Globus pallidus (tissue), 1 donor: ENCODE data around the gene PLEKHG3.
"Not testable (repeated sequence)": the region's sequence is repeated elsewhere in the genome, so short reads cannot be mapped to it uniquely, and the experiment has no call there.

Experiments used
- DNase-seq: peaks from one replicate; pipeline ENCODE4 v3.0.0-alpha.2; 2015; ENCODE audit warnings: low spot score

The PLEKHG3 gene

DNA sequence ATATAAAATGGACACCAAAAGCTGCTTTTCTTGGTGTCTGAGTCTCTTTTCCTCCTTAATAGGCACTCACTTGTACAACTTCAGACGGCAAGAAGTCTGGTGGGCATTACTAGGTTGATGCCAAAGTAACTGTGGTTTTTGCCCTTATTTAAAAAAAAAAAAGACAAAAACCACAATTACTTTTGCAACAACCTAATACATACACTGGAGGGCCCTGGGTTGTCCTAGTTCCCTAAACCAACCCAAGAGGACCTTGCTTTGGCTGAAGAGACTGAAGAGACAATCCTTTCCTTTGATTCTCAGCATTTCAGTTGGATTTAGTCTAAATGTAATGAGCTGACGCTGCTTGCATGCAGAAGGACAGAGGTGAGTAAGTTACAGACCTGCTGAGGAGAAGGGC lies 16.2 kb upstream of the PLEKHG3 start:
- no peak for DNase-seq

DNA sequence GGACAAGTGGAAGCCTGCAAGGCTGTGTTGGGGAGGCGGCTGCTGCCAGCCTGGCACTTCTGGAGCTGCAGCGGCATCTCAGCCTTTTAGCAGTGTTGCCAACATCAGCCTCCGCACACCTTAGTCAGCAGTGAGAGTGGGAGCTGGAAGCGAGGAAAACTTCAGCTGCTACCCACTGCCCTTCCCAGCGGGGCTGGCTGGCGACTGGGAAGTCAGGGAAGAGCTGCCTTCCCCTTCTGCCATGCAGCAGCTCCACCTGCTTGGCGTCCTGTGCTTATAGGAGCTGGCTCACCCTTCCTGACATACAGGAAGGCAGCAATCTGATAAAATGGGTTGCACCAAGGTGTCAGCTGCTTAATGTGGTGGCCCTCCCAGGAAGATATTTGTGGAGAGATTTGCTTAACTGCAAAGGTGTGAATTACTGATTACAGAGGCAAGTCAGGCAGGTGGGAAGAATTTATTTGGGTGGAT lies 15.4 kb upstream of the PLEKHG3 start:
- no peak for DNase-seq

DNA sequence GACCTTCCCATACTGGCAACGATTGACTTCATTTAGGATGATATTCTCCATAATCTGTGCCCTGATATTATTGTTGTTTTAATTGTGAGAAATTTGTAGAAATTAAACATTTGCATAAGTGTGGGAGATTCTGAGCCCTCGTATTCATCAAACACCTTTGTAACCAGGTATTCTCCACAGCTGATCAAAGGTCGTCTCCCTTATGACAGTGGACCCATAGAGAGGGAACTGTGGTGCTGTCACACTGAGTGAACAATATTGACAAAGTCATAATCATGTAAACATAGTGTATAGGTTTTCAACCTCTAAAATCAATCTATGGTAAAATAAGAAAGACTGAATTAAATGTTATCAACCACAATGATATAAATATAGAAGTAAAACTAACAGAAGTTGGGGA lies 14.9 kb upstream of the PLEKHG3 start:
- DNase-seq: no peak

- DNase-seq: not testable (repeated sequence)
These were observed 13.6 kb upstream of the PLEKHG3 start for GRCh38 chr14:64690607-64691006.

- DNase-seq: no peak
These were observed 12.8 kb upstream of the PLEKHG3 start for GRCh38 chr14:64691376-64691775.

GRCh38 chr14:64692189-64692985 lies 11.8 kb upstream of the PLEKHG3 start:
- DNase-seq: no peak

DNA sequence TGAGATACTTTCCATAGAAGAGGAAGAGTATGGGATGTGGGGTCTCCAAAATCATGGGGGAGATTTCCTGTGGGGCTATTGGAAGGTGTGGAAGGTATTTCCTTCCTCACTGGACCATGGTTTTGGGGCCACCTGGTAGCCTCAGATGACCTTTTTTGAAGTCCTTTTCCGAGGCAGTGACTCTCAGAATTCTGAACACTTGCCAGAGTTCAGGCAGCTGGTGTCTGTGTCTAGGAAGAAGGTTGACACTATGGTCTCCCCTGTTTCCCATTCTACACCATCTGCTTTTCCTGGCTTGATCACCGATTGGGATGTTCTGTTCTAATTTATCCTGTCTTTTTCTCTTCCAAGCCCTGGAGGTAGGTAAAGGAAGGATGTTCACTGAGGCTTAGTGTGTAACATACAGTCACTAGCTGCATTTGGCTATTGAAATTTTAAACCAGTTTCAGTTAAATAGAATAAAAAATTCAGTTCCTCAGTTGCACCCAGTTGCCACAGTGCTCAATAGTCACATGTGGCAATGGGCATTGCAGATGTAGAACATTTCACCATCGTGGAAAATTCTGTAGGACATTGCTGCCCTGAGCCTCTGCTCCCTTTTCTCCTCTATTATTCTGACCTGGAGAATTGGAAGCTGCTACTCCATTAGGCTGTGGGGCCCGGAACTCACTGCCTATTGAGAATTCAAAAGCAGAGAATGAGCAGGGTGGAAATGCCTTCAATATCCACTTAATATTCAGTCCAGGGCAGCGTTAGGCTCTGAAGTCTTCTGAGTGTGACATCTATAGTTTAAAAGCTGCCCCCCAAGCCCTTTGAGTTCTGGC lies 11.0 kb upstream of the PLEKHG3 start:
- DNase-seq: no peak

DNA sequence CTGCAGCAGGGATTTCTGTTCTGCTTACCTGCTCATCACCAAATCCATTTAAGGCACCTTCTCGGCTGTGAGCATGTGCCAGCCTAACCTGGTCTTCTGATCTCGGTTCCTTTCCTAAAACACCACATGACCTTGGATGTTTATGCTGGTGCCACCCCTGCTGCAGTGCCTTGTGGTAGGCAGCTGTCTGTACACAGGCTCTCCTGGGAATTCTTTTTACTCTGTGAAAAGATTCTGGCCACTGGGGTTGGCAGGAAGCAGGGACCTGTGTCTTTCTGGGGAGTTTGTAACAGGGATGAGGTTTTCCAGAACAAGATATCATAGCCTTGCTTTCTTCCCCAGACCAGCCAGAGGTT lies 10.4 kb upstream of the PLEKHG3 start:
- no peak for DNase-seq

GRCh38 chr14:64695071-64695470 lies 9.2 kb upstream of the PLEKHG3 start:
- no peak for DNase-seq

DNA sequence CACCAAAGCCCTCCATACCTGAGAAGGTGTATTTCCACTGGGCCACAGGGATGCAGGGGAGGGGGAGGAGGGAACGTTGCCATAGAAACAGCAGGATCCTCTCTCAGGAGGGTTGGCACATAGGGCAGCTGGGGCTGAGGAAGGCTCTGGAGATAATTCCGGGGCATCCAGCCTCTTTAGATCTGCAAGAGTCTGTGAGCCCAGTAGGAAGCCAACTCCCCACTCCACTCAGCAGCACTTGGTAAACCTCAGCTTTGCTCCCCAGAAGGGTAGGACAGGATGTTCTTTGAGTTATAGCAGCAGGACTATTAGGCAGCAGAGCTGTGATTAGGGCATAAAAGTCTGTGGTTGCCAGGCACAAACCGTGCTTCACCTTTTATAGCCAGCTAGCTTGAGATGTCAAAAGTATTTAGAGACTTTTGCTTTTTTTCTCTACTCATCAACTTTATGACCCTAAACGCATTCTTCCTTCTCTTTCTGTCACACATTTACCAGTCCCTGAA lies 7.8 kb upstream of the PLEKHG3 start:
- no peak for DNase-seq

- DNase-seq: no peak
These were observed 5.3 kb upstream of the PLEKHG3 start for GRCh38 chr14:64698903-64699302.

DNA sequence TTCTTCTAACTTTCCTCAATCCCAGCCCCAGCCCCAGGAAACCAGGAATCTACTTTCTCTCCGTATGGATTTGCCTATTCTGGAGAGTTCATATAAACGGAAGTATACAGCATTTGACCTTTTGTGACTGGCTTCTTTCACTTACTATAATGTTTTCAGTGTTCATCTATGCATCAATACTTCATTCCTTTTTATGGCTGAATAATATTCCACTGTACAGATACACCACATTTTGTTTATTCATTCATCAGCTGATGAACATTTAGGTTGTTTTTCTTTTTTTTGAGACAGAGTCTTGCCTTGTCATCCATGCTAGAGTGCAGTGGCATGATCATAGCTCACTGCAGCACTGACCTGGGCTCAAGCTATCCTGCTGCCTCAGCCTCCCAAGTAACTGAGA lies 3.9 kb upstream of the PLEKHG3 start:
- DNase-seq: no peak

GRCh38 chr14:64700894-64701293 lies 3.3 kb upstream of the PLEKHG3 start:
- no peak for DNase-seq

- peak; percentile 90 for DNase-seq
These were observed 2.6 kb upstream of the PLEKHG3 start for GRCh38 chr14:64701660-64702059.

DNA sequence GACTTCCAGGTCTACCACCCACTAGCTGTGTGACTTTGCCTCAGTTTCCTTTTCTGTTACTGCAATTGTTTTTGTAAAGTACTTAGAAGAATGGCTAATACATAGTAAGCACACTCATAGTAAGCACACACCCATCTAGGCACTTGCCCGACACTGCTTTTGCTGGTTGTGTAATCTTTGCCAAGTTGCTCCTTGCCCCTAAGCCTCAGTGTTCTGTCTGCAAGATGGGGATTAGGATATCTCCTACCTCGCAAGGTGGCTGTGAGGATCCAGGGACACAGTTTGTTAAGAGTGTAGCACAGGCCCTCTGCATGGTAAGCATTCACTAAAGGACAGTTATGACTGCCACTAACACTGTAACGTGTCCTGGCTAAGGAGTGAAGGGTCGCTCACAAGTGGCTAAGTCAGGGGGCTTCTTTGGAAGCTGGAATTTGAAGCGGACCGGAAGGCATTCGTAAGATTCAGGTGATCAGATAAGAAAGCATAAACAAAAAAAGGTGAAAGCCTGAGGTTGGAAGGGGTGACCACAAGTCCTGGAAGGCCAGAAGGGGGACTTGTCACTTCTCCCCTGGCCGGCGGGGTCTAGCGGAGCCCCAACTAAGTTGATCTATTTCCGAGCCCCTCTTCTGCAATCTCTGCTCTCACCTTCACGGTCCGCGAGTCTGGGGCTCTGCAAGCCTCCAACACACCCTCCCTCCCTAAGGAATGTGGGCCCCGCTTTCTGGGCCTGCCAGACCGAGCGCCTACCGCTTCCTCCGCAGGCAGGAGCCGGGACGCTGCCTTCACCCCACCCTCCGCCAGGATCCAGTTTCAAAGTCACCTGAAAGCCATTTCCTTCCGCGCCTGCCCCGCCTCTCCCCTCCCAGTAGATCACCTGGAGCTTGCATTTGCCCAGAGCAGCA lies 1.5 kb upstream of the PLEKHG3 start:
- no peak for DNase-seq

- no peak for DNase-seq
These were observed 655 bp upstream of the PLEKHG3 start for GRCh38 chr14:64703395-64704142.

- no peak for DNase-seq
These were observed 638 bp downstream of the PLEKHG3 start for GRCh38 chr14:64704743-64705380.

- peak; percentile 82 for DNase-seq
These were observed 1.3 kb downstream of the PLEKHG3 start for GRCh38 chr14:64705381-64706118.

GRCh38 chr14:64706119-64706592 lies 1.9 kb downstream of the PLEKHG3 start:
- no peak for DNase-seq
